KOPT-K1 (cell line): ENCODE measurements around the gene ACVRL1.

ENCODE experiments used
- H3K27ac ChIP-seq: fragments of 200-600 bp; sonication (generic); 2 replicates; pipeline ENCODE4 v1.5.1; 2016; ENCODE audit warnings: antibody characterized with exemption, mild to moderate bottlenecking, low read depth, low read length; ENCODE audit not compliant: poor library complexity, severe bottlenecking
- H3K36me3 ChIP-seq: fragments of 200-600 bp; sonication (generic); 2 replicates; pipeline ENCODE4 v1.5.1; 2017; ENCODE audit warnings: antibody characterized with exemption, mild to moderate bottlenecking, low read length, moderate library complexity; ENCODE audit not compliant: insufficient read depth
- H3K9me3 ChIP-seq: fragments of 200-600 bp; sonication (generic); 2 replicates; pipeline ENCODE4 v1.5.1; 2017; ENCODE audit warnings: antibody characterized with exemption, low read length, mild to moderate bottlenecking; ENCODE audit not compliant: insufficient read depth, poor library complexity, severe bottlenecking

Gene ACVRL1

DNA sequence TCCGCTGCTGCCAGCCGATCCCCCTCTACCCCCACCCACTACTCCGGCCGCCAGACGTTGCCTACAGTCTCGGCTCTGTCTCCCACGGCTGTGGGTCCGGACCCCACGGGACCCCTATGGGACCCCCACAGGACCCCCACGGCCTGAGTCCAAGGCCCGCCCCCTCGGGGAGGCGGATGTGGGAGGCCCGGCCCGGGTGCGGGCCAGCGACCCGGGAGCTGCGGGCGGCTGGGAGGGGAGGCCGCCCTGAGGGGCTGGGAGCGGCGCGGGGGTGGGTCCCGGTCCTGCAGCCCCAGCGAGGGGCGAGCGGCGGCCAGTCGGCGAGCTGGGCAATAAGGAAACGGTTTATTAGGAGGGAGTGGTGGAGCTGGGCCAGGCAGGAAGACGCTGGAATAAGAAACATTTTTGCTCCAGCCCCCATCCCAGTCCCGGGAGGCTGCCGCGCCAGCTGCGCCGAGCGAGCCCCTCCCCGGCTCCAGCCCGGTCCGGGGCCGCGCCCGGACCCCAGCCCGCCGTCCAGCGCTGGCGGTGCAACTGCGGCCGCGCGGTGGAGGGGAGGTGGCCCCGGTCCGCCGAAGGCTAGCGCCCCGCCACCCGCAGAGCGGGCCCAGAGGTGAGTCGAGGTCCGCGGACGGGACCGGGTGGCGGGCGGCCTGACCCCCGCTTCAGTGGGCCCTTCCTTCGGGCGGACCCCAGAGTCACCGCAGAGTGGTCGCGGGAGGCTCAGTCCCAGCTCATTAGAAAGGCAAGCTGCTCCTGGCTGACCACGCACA lies at the start of gene ACVRL1:
ACVRL1 (plus strand) TSS at position 422 of the 773 bp plus-strand sequence. CDS start 4,971 bp downstream, outside the sequence.
- Histone ChIP-seq H3K9me3 (no peaks in the 10 kb centered on the region), H3K36me3 (no peaks in the 10 kb centered on the region), H3K27ac (no peak within 1 kb of the TSS)

DNA sequence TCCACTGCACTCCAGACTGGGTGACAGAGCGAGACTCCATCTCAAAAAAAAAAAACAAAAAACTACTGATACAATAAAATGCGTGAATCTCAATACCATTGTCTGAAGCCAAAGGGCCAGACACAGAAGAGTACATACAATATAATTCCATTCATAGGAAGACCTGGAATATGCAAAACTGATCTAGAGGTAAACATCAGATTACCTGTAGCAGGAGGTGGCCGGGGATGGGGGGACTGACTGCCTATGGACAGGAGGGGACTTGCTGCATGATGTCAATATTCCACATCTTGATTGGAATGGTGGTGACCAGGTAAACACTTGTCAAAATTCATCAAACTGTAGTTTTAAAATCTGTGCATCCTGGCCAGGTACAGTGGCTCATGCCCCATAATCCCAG lies 46.3 kb upstream of the ACVRL1 start:
- Histone ChIP-seq H3K36me3 (no peaks in the 10 kb centered on the region), H3K27ac (no peak overlapping the region), H3K9me3 (no peaks in the 10 kb centered on the region)

DNA sequence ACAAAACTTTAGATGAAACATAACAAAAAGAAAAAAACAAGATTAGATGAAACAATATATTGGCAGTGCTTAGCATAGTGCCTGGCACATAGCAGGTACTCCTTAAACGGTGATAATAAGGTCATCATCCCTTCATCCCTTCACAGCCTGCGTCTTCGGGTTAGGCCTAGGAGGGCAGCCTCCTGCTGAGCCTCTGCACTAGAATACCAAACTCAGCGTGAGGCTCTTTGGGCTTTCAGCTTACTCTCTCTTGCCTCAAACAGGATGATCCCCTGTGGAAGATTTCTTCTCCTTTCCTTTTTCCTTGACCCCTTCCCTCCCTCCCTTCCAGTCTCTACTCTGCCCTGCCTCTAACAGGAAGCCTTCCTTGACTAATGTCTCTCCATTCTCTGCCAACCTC lies 44.4 kb upstream of the ACVRL1 start:
- Histone ChIP-seq H3K27ac (no peak overlapping the region), H3K9me3 (no peaks in the 10 kb centered on the region), H3K36me3 (no peaks in the 10 kb centered on the region)

DNA sequence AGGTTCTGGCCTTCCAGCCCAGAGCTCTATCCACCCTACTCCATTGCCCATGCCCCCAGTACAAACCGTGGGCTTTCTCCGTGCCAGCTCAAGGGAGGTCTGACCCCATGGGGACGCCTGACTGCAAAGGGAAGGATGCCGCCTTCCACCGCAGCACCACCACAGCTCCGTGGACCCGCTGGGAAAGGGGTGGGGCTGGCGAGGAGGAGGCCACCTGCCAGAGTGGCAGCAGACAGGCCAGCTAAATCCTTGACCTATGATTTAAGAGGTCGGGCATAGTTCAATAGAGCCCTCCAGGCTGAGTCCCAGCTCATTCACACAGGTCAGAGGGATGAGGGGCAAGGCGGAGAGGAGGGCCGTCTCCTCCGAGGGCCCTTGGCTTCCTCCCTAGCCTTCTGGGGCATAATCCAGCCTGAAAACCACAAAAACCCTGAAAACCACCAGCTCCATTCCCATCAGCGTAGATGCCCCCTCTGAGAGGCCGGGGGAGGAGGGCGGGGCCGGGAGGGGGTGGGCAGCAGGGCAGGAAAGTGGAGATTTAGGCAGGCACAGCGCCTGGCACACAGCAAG lies 43.9 kb upstream of the ACVRL1 start:
- H3K27ac ChIP-seq: no peak overlapping the region
- H3K9me3 ChIP-seq: no peaks in the 10 kb centered on the region
- H3K36me3 ChIP-seq: no peaks in the 10 kb centered on the region

DNA sequence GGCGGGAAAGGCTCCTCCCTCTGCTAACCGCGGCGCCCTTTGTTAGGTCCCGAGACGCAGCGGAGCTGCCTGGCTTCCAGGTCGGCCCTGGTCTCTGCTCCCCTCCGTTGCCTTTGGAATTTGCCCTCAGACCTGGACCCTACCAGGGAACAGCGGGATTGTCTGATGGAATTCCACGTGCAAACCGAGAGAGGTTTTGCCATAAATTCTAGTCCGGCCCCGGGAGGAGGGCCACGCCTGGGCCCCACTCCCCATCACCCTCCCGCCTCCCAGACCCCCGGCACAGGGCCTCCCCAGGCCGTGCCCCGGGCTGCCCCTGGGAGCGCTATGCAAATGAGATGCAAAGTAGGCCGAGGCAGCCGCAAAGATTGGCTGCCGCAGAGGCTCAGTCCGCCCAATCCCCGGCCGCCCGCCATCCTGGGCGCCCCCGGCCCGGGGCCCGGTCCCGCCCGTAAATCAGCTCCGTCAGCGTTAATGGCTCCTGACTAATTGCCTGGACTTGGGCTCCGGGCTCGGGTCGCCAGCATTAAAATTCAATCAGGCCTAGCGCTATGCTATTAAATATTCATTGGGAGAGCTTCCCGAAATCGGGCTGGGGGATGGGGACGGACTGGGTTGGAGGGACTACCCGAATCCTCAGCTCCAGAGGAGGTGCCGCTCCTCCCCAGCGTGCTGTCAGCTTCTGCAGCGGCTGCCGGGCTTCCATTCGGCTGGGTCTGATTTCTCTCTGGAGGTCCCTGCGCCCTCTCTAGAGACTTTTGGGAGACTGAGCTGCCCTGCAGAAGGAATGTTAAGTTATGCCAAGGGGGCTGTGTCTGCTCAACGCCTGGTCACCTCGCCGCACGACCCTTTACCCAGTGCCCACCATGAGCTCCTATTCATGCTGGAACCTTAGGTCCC lies 43.1 kb upstream of the ACVRL1 start:
- Histone ChIP-seq H3K36me3 (no peaks in the 10 kb centered on the region), H3K9me3 (no peaks in the 10 kb centered on the region), H3K27ac (no peak overlapping the region)

DNA sequence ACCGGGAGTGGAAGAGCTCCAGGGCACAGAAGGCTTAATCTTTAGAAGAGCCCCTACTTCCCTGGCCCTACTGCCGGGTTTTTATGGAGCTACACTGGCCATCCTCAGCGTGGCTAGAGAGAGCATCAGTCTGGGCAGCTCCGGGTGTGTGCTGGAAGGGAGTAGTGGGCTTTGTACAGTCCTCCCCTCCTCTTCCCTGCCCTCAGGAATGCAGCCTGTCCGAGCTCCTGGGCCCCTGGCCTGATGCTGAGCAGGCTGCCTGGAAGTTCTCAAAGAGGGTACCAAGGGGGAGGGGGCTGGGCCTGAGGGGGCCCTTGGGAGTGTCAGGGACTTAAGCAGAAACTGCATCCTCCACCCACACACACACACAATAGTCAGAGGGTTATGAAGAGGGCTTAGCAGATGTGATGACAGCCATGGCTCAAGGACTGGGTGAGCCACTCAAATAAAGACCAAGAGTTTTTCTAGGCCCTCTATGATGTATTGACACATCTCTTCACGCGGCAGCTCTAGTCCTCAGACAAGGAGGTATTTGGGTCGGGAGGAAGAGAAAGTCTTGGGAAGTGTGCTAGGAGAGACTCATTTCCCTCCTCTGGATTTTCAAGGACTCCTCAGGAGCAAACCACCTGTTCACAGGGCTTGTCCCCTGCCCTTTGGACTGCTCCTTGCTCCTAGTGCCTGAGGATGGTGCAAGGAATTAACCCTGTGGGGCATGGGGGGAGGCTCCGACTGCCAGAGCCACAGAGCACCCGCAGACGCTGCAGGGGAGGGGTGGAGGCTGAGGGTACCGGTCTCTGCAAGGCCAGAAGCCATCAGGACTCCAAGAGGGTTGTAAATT lies 42.3 kb upstream of the ACVRL1 start:
- Histone ChIP-seq H3K27ac (no peak overlapping the region), H3K36me3 (no peaks in the 10 kb centered on the region), H3K9me3 (no peaks in the 10 kb centered on the region)

DNA sequence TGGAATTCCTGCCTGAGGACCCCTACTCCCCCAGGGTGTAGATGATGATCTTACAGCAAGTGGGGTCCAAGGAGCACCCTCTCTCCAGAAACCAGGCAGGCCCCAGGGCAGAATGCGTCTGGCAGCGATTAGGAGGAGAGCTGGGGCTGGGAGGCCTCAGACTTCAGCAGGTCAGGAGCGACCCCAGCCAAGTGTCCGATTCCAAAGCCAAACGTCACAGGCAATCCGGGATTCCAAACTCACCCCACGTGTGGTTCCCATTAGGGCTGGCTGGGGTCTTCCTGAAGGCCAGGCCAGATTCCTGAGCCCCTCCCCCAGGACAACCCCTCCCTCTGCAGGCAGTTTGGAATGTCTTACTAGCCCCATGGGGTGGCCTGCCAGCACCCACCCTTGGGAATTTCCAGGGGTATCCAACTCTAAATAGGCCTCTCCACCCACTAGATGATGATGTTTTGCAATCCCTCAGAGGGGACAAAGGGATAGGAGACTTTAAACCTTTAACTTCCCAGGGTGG lies 41.5 kb upstream of the ACVRL1 start:
- no peak overlapping the region for H3K27ac ChIP-seq
- H3K36me3 ChIP-seq: no peaks in the 10 kb centered on the region

DNA sequence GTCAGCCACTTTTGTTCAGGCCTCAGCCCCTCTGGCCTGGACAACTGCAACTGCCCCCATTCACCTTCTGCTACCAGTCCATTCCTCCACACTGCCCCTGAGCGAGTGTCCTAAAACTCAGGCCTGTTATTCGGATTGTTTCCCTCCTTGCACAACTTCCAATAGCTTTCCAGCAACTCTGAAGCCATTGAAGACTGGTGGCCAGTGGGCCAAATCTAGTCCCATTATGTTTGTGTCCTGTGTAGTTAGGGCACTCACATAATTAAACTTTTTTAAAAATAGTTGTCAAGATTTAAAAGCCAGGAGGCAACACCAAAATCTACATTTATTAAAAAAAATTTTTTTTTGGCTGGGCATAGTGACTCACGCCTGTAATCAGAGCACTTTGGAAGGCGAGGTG lies 41.0 kb upstream of the ACVRL1 start:
- Histone ChIP-seq H3K27ac (no peak overlapping the region), H3K9me3 (no peaks in the 10 kb centered on the region), H3K36me3 (no peaks in the 10 kb centered on the region)

More for the DNA sequence above, 41.5 kb upstream of the ACVRL1 start:
- no peaks in the 10 kb centered on the region for H3K9me3 ChIP-seq

DNA sequence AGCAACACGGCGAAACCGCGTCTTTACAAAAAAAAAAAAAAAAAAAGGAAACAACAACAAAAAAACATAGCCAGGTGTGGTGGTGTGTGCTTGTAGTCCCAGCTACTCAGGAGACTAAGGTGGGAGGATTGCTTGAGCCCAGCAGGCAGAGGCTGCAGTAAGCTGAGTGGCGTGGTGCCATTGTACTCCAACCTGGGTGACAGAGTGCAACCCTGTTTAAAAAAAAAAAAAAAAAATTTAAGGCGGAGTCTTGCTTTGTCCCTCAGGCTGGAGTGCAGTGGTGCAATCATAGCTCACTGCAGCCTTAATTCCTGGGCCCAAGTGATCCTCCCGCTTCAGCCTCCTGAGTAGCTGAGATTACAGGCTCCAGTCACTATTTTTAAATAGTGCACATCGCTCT lies 40.5 kb upstream of the ACVRL1 start:
- Histone ChIP-seq H3K9me3 (no peaks in the 10 kb centered on the region), H3K27ac (no peak overlapping the region), H3K36me3 (no peaks in the 10 kb centered on the region)

DNA sequence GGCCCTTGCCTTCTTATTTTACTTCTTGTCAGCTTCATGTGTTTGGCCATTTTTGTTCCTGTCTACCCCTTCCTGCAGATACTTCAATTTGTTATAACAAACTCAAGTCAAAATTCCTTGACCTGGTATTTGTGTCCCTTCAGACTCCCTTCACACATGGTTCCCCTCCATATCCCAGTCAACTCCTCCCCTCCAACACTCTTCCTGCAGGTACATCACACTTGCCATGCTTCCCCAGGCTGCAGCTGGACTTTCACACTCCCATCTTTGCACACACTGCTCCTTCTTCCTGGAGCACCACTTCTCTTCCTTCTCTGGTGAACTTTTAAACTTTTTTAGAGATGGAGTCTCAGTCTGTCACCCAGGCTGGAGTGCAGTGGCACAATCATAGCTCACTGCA lies 39.9 kb upstream of the ACVRL1 start:
- no peaks in the 10 kb centered on the region for H3K9me3 ChIP-seq
- H3K27ac ChIP-seq: no peak overlapping the region
- no peaks in the 10 kb centered on the region for H3K36me3 ChIP-seq

DNA sequence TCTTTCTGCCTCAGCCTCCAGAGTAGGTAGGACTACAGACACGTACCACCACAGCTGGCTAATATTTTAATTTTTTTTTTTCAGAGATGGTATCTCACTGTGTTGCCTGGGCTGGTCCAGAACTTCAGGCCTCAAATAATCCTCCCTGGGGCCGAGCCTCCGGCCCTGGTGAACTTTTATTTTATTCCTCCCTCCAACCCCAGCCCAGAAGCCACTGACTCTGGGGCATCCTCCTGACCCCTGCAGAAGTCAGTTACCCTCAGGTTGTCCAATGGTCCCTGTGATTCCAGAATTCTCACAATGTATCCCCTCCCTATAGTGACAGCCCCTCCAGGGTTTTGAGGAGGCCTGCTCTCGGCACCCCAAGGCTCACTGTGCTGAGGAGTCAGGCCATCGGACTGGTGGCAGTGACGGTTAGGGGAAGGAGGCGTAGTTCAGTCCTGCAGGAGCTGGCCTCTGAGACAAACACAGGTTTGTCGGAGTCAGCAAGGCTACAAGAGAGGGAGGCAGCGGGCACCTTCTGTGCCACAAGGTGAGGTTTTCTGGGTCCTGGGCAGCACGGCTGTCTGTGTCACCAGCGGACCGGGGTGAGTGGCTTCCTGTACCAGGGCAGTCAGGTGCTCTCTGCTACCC lies 39.4 kb upstream of the ACVRL1 start:
- Histone ChIP-seq H3K27ac (no peak overlapping the region), H3K36me3 (no peaks in the 10 kb centered on the region), H3K9me3 (no peaks in the 10 kb centered on the region)

DNA sequence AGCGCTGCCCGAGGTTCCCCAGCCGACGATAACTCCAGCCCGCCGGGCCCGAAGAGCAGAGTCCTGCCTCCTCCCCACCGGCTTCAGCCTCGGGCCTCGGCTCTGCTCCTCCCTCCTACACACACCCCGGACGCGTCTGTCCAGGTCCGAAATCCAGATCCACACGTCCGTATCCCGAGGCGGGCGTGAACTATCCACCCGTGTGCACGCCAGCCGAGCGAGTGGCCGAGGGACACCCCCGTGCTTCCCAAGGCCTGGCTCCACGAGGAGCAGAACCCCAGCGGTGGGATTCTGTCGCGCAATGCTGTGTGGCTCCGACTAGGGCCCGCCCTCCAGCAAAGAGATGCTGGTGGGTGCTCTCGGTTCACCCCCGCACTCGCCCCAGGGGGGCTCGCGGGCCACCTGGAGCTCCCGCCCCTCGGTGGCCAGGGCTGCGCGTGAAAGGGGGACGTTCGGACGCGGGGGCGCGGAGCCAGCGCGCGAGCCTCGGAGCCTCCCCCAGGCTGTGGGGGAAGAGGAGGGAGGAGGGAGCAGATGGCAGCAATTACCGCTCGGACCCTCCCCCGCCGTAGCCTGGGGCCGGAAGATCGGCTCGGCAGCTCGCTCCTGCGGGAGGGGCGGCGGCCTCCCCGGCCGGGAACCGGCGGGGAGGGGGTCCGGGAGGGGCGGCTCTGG lies 38.3 kb upstream of the ACVRL1 start:
- H3K36me3 ChIP-seq: no peaks in the 10 kb centered on the region
- H3K9me3 ChIP-seq: no peaks in the 10 kb centered on the region
- H3K27ac ChIP-seq: no peak overlapping the region

DNA sequence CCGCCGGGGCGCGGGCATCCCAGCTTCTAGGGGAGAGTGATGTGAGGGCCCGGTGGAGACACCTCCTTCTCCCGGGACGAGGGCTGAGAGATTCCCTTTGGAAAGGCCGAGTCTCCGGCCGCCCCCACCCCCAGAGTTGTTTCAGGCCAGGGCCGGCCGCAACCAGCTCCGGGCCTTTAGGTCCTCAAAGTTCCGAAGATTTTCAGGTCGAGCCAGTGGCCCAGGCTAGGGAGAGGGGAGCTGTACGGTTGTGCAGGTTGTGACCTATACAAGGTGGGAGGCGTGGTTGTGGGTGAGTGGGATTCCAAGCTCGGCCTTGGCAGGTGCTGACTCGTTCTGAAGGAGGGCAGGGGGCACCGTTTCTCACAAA lies 37.8 kb upstream of the ACVRL1 start:
- Histone ChIP-seq H3K36me3 (no peaks in the 10 kb centered on the region), H3K27ac (no peak overlapping the region), H3K9me3 (no peaks in the 10 kb centered on the region)

DNA sequence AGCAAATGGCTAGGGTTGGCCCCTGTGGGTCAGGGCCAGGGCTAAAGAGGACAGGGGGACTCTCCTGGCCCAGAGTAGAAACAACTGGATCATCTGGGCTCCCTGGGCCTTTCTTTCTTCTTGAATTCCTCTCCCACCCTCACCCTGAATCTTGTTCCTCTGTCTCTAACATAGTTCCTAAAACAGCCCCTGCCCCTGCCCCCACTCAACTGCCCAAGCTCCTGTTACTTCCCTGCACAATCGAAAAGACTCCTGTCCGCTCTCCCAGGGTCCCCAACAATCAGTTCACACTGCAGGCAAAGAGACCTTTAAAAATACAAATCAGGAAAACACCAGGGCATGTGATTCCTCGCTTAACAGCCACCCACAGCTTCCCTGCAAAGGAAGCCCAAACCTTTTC lies 37.4 kb upstream of the ACVRL1 start:
- H3K27ac ChIP-seq: no peak overlapping the region
- H3K9me3 ChIP-seq: no peaks in the 10 kb centered on the region
- no peaks in the 10 kb centered on the region for H3K36me3 ChIP-seq
